ENCODE results near the gene KLF18. TPM values are rescaled to one million over a fixed set of nuclear protein-coding genes. Genes with fewer than 3 reads are reported as not detected.

KLF18 gene
- total and polyA plus RNA-seq, 9 donors = not detected

DNA sequence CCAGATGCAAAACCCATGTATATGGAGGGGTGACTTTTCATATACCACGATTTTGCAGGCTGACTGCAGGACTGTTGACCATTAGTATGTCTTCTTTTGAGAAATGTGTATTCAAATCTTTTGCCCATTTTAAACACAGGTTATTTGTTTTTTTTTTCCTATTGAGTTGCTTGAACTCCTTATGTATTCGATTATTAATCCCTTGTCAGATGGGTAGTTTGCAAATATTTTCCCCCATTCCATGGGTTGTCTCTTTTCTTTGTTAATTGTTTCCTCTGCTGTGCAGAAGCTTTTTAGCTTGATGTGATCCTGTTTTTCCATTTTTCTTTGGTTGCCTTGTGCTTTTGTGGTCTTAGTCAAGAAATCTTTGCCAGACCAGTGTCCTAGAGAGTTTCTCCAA is 47.4 kb downstream of the KLF18 start:
- no peaks in the 10 kb centered on the region for H3K4me1 ChIP-seq (ENCODE audit: insufficient read depth)
- no peak overlapping the region for H3K27ac ChIP-seq
- no peak for DNase-seq
- no peaks in the 10 kb centered on the region for H3K36me3 ChIP-seq
- 84 to 97% (median 89%) methylated on average over 2 of the region's 2 CpGs for WGBS, 3 donors
- H3K27me3 ChIP-seq = no peaks in the 10 kb centered on the region
- no peaks in the 10 kb centered on the region for H3K9me3 ChIP-seq
- no peak overlapping the region for H3K4me3 ChIP-seq
- intact Hi-C loops (cut with DNase I) = no loop called here
- no peak for TF ChIP-seq POLR2A (IDR thresholded peaks at IDR 0.05)

DNA sequence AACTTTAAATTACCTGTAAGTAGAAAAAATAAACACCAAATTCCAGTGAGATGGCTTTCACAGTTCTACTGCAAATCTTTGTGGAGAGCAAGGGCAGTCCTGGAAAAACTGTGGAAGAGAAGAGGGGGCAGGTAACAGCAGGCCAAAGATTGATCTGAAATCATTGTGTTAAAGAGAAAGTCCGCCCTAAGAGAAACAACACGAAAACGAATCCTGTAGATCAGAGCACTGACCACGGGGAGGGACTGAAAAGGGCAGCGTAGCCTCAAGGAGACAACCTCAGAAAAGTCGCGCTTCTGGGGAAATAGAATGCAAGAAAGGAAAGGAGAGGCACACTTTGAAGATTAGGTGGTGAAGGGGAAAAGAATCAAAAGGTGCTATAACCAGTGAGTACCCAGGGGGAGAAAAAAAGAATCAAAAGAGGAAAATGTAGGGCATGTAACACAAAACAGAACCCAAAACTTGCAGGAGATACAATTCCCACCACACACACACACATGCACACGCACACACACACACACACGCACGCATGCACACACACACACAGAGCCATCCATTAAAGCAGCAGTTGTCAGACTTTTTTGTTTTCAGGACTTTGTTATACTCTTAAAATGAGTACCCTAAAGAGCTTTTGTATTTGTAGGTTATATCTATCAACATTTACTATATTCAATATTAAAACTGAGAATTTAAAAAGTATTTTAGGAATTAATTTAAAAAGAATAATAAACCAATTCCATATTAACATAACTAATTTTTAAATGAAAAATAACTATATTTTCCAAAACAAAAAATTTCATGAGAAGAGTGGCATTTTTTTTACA is 50.8 kb downstream of the KLF18 start:
- no peaks in the 10 kb centered on the region for H3K36me3 ChIP-seq
- H3K9me3 ChIP-seq = no peaks in the 10 kb centered on the region
- intact Hi-C loops (cut with DNase I) = no loop called here
- H3K4me1 ChIP-seq (ENCODE audit: insufficient read depth) = no peaks in the 10 kb centered on the region
- no peak overlapping the region for H3K4me3 ChIP-seq
- H3K27ac ChIP-seq = no peak overlapping the region
- DNase-seq = no peak
- no peak for TF ChIP-seq EP300 (IDR thresholded peaks at IDR 0.05)
- 73 to 81% (median 78%) methylated on average over 10 of the region's 10 CpGs for WGBS, 3 donors
- H3K27me3 ChIP-seq = no peaks in the 10 kb centered on the region

DNA sequence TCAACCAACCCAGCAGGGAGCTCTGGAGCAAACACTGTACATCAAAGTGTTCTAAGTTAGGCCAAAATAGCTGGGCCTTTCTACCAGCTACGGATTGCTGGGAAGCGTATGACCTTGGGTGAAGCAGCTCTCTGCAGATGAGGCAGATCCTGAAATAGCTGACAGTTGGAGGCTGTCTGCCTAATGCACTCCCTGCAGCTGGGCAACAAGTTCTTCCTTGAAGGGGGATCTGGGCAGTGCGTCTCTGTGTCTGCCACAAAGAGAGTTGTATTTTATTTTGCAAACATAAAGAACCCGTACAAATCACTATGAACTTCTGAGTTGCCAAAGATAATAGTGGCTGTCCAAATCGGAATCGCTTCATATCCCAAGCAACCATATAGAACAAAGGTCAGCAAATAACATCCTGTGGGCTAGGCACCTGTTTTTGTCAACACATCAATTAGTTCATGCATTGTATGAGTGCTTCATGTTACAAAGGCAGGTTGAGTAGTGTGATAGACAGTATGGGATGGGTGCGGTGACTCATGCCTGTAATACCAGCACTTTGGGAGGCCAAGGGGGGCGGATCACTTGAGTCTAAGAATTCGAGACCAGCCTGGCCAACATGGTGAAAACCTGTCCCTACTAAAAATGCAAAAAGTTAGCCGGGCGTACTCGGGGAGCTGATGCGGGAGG is 51.9 kb downstream of the KLF18 start:
- Histone ChIP-seq H3K27me3 (no peaks in the 10 kb centered on the region), H3K9me3 (no peaks in the 10 kb centered on the region), H3K27ac (no peak overlapping the region), H3K4me1 (ENCODE audit: insufficient read depth) (no peaks in the 10 kb centered on the region), H3K4me3 (no peak overlapping the region), H3K36me3 (no peaks in the 10 kb centered on the region)
- TF ChIP-seq, protein P1, sequence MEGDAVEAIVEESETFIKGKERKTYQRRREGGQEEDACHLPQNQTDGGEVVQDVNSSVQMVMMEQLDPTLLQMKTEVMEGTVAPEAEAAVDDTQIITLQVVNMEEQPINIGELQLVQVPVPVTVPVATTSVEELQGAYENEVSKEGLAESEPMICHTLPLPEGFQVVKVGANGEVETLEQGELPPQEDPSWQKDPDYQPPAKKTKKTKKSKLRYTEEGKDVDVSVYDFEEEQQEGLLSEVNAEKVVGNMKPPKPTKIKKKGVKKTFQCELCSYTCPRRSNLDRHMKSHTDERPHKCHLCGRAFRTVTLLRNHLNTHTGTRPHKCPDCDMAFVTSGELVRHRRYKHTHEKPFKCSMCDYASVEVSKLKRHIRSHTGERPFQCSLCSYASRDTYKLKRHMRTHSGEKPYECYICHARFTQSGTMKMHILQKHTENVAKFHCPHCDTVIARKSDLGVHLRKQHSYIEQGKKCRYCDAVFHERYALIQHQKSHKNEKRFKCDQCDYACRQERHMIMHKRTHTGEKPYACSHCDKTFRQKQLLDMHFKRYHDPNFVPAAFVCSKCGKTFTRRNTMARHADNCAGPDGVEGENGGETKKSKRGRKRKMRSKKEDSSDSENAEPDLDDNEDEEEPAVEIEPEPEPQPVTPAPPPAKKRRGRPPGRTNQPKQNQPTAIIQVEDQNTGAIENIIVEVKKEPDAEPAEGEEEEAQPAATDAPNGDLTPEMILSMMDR (IDR thresholded peaks at IDR 0.05) = no peak
- TF ChIP-seq EP300 (IDR thresholded peaks at IDR 0.05) (no peak), POLR2A (IDR thresholded peaks at IDR 0.05) (no peak)
- 38 to 54% (median 43%) methylated on average over 13 of the region's 13 CpGs for WGBS, 3 donors
- no peak for DNase-seq
- intact Hi-C loops (cut with DNase I) = no loop called here

Small RNA genes lying within 50 kb of the gene (small RNA-seq; reads per million reads assigned to genes)
- gene AL035417.1 (not detected), gene OOSP1P1 (not detected), gene RF00019 (not detected), gene RN7SL479P (not detected)

Other genes with a start within 250 kb of the KLF18 start
- 1 to 10 TPM in 3 of 7 donors, under 1 TPM in 4; 0.72 to 1.3 (median 0.92) TPM for gene ARTN, start 207.8 kb downstream of the KLF18 start, total RNA-seq
- under 1 TPM in 1 of 2 donors, not detected in 1; 0.75 TPM for gene ARTN, start 207.8 kb downstream of the KLF18 start, polyA plus RNA-seq
- gene IPO13, start 194.7 kb downstream of the KLF18 start, total RNA-seq = 10 to 100 TPM in 6 of 7 donors, 1 to 10 TPM in 1; 8.6 to 30.3 (median 20.9) TPM
- 10 to 100 TPM in 1 of 2 donors, 1 to 10 TPM in 1; 10.0 to 15.3 TPM for gene IPO13, start 194.7 kb downstream of the KLF18 start, polyA plus RNA-seq
- gene DPH2, start 171.6 kb downstream of the KLF18 start, total RNA-seq = 10 to 100 TPM in 6 of 7 donors, 1 to 10 TPM in 1; 7.2 to 27.0 (median 16.2) TPM
- gene DPH2, start 171.6 kb downstream of the KLF18 start, polyA plus RNA-seq = 10 to 100 TPM in 1 of 2 donors, 1 to 10 TPM in 1; 8.5 to 12.7 TPM
- gene ATP6V0B, start 166.7 kb downstream of the KLF18 start, total RNA-seq = 100 to 1,000 TPM in 1 of 7 donors, 10 to 100 TPM in 6; 46.1 to 108 (median 66.9) TPM
- gene ATP6V0B, start 166.7 kb downstream of the KLF18 start, polyA plus RNA-seq = 10 to 100 TPM; 74.4 to 76.1 TPM
- gene B4GALT2, start 162.4 kb downstream of the KLF18 start, total RNA-seq = 10 to 100 TPM; 11.9 to 51.3 (median 33.9) TPM
- 10 to 100 TPM; 14.4 to 22.1 TPM for gene B4GALT2, start 162.4 kb downstream of the KLF18 start, polyA plus RNA-seq
- 10 to 100 TPM in 1 of 7 donors, 1 to 10 TPM in 6; 2.1 to 23.3 (median 7.3) TPM for gene CCDC24, start 150.0 kb downstream of the KLF18 start, total RNA-seq
- 1 to 10 TPM; 1.1 to 6.2 TPM for gene CCDC24, start 150.0 kb downstream of the KLF18 start, polyA plus RNA-seq
- gene SLC6A9, start 110.2 kb downstream of the KLF18 start, total RNA-seq = 10 to 100 TPM in 1 of 7 donors, 1 to 10 TPM in 6; 1.1 to 74.1 (median 4.6) TPM
- gene SLC6A9, start 110.2 kb downstream of the KLF18 start, polyA plus RNA-seq = 10 to 100 TPM in 1 of 2 donors, 1 to 10 TPM in 1; 2.1 to 14.1 TPM
- under 1 TPM in 3 of 7 donors, not detected in 4; 0.05 to 0.40 (median 0.23) TPM for gene KLF17, start 22.8 kb downstream of the KLF18 start, total RNA-seq
- gene KLF17, start 22.8 kb downstream of the KLF18 start, polyA plus RNA-seq = under 1 TPM in 1 of 2 donors, not detected in 1; 0.10 TPM
- 10 to 100 TPM; 35.8 to 46.9 (median 43.6) TPM for gene DMAP1, start 71.8 kb upstream of the KLF18 start, total RNA-seq
- gene DMAP1, start 71.8 kb upstream of the KLF18 start, polyA plus RNA-seq = 10 to 100 TPM; 28.1 to 38.3 TPM
- gene ERI3, start 213.6 kb upstream of the KLF18 start, total RNA-seq = 10 to 100 TPM; 41.7 to 67.0 (median 52.4) TPM
- 10 to 100 TPM; 35.4 to 39.0 TPM for gene ERI3, start 213.6 kb upstream of the KLF18 start, polyA plus RNA-seq

Data from ovary (tissue), 9 donors.